Measurements from ENCODE around the gene KIAA1217. TPM values are rescaled to one million over a fixed set of nuclear protein-coding genes. Genes with fewer than 3 reads are reported as not detected.
"Not testable (repeated sequence)": the region's sequence is repeated elsewhere in the genome, so short reads cannot be mapped to it uniquely, and the experiment has no call there.

Gene KIAA1217
- total RNA-seq, 1 donor from 2014 or later, result 2.0 TPM

GRCh38 chr10:24442641-24443174, 233.8 kb downstream of the KIAA1217 start:
- H3K4me1 Mint-ChIP-seq; H3K27ac Mint-ChIP-seq; intact Hi-C loops (cut with micrococcal nuclease); DNase-seq; H3K36me3 Mint-ChIP-seq (ENCODE audit: low read depth); H3K4me3 Mint-ChIP-seq; H3K9me3 Mint-ChIP-seq: not testable (repeated sequence)
- H3K27me3 Mint-ChIP-seq, result peaks cover 20% of the 10 kb centered on the region

- no peaks in the 10 kb centered on the region for H3K36me3 Mint-ChIP-seq (ENCODE audit: low read depth)
- peaks cover 11% of the 10 kb centered on the region for H3K4me1 Mint-ChIP-seq
- no peak for DNase-seq
- no peaks in the 10 kb centered on the region for H3K9me3 Mint-ChIP-seq
- H3K27ac Mint-ChIP-seq, result no peak overlapping the region
- H3K4me3 Mint-ChIP-seq, result no peak overlapping the region
- H3K27me3 Mint-ChIP-seq, result peaks cover 12% of the 10 kb centered on the region
- intact Hi-C loops (cut with micrococcal nuclease), result no loop called here
These were observed 235.4 kb downstream of the KIAA1217 start for GRCh38 chr10:24444337-24444736.

GRCh38 chr10:24445958-24446357, 237.0 kb downstream of the KIAA1217 start:
- DNase-seq; H3K9me3 Mint-ChIP-seq; H3K4me3 Mint-ChIP-seq; H3K36me3 Mint-ChIP-seq (ENCODE audit: low read depth); H3K27ac Mint-ChIP-seq: not testable (repeated sequence)
- peaks cover 16% of the 10 kb centered on the region for H3K4me1 Mint-ChIP-seq
- intact Hi-C loops (cut with micrococcal nuclease), result loop anchor here (5.0 kb wide), 1 partner anchor 234 kb away; no protein-coding TSS in a partner anchor
- peaks cover 13% of the 10 kb centered on the region for H3K27me3 Mint-ChIP-seq

- peaks cover 19% of the 10 kb centered on the region for H3K27me3 Mint-ChIP-seq
- no peaks in the 10 kb centered on the region for H3K9me3 Mint-ChIP-seq
- peaks cover 24% of the 10 kb centered on the region for H3K4me1 Mint-ChIP-seq
- no peak overlapping the region for H3K4me3 Mint-ChIP-seq
- no peaks in the 10 kb centered on the region for H3K36me3 Mint-ChIP-seq (ENCODE audit: low read depth)
- no peak for DNase-seq
- H3K27ac Mint-ChIP-seq, result no peak overlapping the region
- intact Hi-C loops (cut with micrococcal nuclease), result loop anchor here (5.0 kb wide), 1 partner anchor 234 kb away; no protein-coding TSS in a partner anchor
These were observed 237.8 kb downstream of the KIAA1217 start for GRCh38 chr10:24446739-24447138.

GRCh38 chr10:24448351-24448999, 239.5 kb downstream of the KIAA1217 start:
- peaks cover 26% of the 10 kb centered on the region for H3K27me3 Mint-ChIP-seq
- no peak overlapping the region for H3K4me3 Mint-ChIP-seq
- intact Hi-C loops (cut with micrococcal nuclease), result loop anchor here (5.0 kb wide), 1 partner anchor 236 kb away; no protein-coding TSS in a partner anchor
- no peaks in the 10 kb centered on the region for H3K9me3 Mint-ChIP-seq
- H3K4me1 Mint-ChIP-seq, result peaks cover 28% of the 10 kb centered on the region
- DNase-seq, result no peak
- no peak overlapping the region for H3K27ac Mint-ChIP-seq
- no peaks in the 10 kb centered on the region for H3K36me3 Mint-ChIP-seq (ENCODE audit: low read depth)

GRCh38 chr10:24449321-24449740, 240.4 kb downstream of the KIAA1217 start:
- Mint-ChIP-seq H3K9me3 (no peaks in the 10 kb centered on the region), H3K27ac (peak overlapping the region; percentile 49), H3K4me1 (peaks cover 28% of the 10 kb centered on the region), H3K27me3 (peaks cover 33% of the 10 kb centered on the region), H3K4me3 (peak overlapping the region; percentile 0), H3K36me3 (ENCODE audit: low read depth) (no peaks in the 10 kb centered on the region)
- intact Hi-C loops (cut with micrococcal nuclease), result loop anchor here (1.0 to 5.0 kb wide), 3 partner anchors 17 to 237 kb away; no protein-coding TSS in a partner anchor
- DNase-seq, result peak; percentile 57

- peak overlapping the region; percentile 37 for H3K27ac Mint-ChIP-seq
- DNase-seq, result no peak
- no peaks in the 10 kb centered on the region for H3K36me3 Mint-ChIP-seq (ENCODE audit: low read depth)
- H3K4me1 Mint-ChIP-seq, result peaks cover 25% of the 10 kb centered on the region
- H3K9me3 Mint-ChIP-seq, result no peaks in the 10 kb centered on the region
- H3K4me3 Mint-ChIP-seq, result no peak overlapping the region
- intact Hi-C loops (cut with micrococcal nuclease), result loop anchor here (1.0 to 5.0 kb wide), 3 partner anchors 16 to 238 kb away; no protein-coding TSS in a partner anchor
- peaks cover 38% of the 10 kb centered on the region for H3K27me3 Mint-ChIP-seq
These were observed 240.9 kb downstream of the KIAA1217 start for GRCh38 chr10:24449769-24450310.

GRCh38 chr10:24451325-24451820, 242.4 kb downstream of the KIAA1217 start:
- Mint-ChIP-seq H3K36me3 (ENCODE audit: low read depth) (no peaks in the 10 kb centered on the region), H3K27ac (no peak overlapping the region), H3K4me3 (peak overlapping the region; percentile 28), H3K4me1 (peaks cover 25% of the 10 kb centered on the region), H3K9me3 (no peaks in the 10 kb centered on the region), H3K27me3 (peaks cover 46% of the 10 kb centered on the region)
- intact Hi-C loops (cut with micrococcal nuclease), result no loop called here
- peak; percentile 72 for DNase-seq

GRCh38 chr10:24452030-24452429, 243.1 kb downstream of the KIAA1217 start:
- intact Hi-C loops (cut with micrococcal nuclease), result no loop called here
- Mint-ChIP-seq H3K9me3 (no peaks in the 10 kb centered on the region), H3K4me1 (peaks cover 25% of the 10 kb centered on the region), H3K36me3 (ENCODE audit: low read depth) (no peaks in the 10 kb centered on the region), H3K27ac (no peak overlapping the region), H3K27me3 (peaks cover 46% of the 10 kb centered on the region), H3K4me3 (peak overlapping the region; percentile 28)
- no peak for DNase-seq

GRCh38 chr10:24453404-24453830, 244.5 kb downstream of the KIAA1217 start:
- peaks cover 4% of the 10 kb centered on the region for H3K9me3 Mint-ChIP-seq
- no peak overlapping the region for H3K4me3 Mint-ChIP-seq
- no peak for DNase-seq
- H3K27me3 Mint-ChIP-seq, result peaks cover 47% of the 10 kb centered on the region
- intact Hi-C loops (cut with micrococcal nuclease), result no loop called here
- H3K4me1 Mint-ChIP-seq, result peaks cover 31% of the 10 kb centered on the region
- H3K36me3 Mint-ChIP-seq (ENCODE audit: low read depth), result no peaks in the 10 kb centered on the region
- H3K27ac Mint-ChIP-seq, result no peak overlapping the region

- no peak overlapping the region for H3K4me3 Mint-ChIP-seq
- no peak for DNase-seq
- H3K4me1 Mint-ChIP-seq, result peaks cover 26% of the 10 kb centered on the region
- intact Hi-C loops (cut with micrococcal nuclease), result no loop called here
- H3K36me3 Mint-ChIP-seq (ENCODE audit: low read depth), result no peaks in the 10 kb centered on the region
- H3K9me3 Mint-ChIP-seq, result peaks cover 6% of the 10 kb centered on the region
- peaks cover 49% of the 10 kb centered on the region for H3K27me3 Mint-ChIP-seq
- H3K27ac Mint-ChIP-seq, result no peak overlapping the region
These were observed 245.0 kb downstream of the KIAA1217 start for GRCh38 chr10:24453973-24454372.

- Mint-ChIP-seq H3K36me3 (ENCODE audit: low read depth) (no peaks in the 10 kb centered on the region), H3K4me1 (peaks cover 19% of the 10 kb centered on the region), H3K27me3 (peaks cover 45% of the 10 kb centered on the region), H3K27ac (no peak overlapping the region), H3K9me3 (peaks cover 6% of the 10 kb centered on the region), H3K4me3 (no peak overlapping the region)
- no peak for DNase-seq
- intact Hi-C loops (cut with micrococcal nuclease), result no loop called here
These were observed 246.5 kb downstream of the KIAA1217 start for GRCh38 chr10:24455447-24455846.

GRCh38 chr10:24456322-24456721, 247.4 kb downstream of the KIAA1217 start:
- Mint-ChIP-seq H3K4me3 (no peak overlapping the region), H3K36me3 (ENCODE audit: low read depth) (no peaks in the 10 kb centered on the region), H3K27ac (no peak overlapping the region), H3K4me1 (peaks cover 14% of the 10 kb centered on the region), H3K9me3 (peaks cover 6% of the 10 kb centered on the region), H3K27me3 (peaks cover 43% of the 10 kb centered on the region)
- intact Hi-C loops (cut with micrococcal nuclease), result no loop called here
- no peak for DNase-seq

GRCh38 chr10:24457661-24458318, 248.9 kb downstream of the KIAA1217 start:
- Mint-ChIP-seq H3K4me1 (peaks cover 10% of the 10 kb centered on the region), H3K27ac (no peak overlapping the region), H3K36me3 (ENCODE audit: low read depth) (peaks cover 1% of the 10 kb centered on the region), H3K9me3 (peaks cover 8% of the 10 kb centered on the region), H3K27me3 (peaks cover 38% of the 10 kb centered on the region), H3K4me3 (no peak overlapping the region)
- DNase-seq, result no peak
- intact Hi-C loops (cut with micrococcal nuclease), result no loop called here
